Activated CD4-positive, alpha-beta T cell treated with anti-CD3 and anti-CD28 coated beads for 36 hours (primary cell): Measurements from ENCODE around the gene TRPM5. TPM values are rescaled to one million over a fixed set of nuclear protein-coding genes. Genes with fewer than 3 reads are reported as not detected.

Experiments used
- ATAC-seq: fragments of 200-7000 bp; cut with Tn5 transposase; one replicate; pipeline ENCODE4 v1.10.0; 2021; ENCODE audit warnings: mild to moderate bottlenecking, moderate library complexity
- CTCF ChIA-PET: fragments of 350-600 bp; sonication (Branson Sonifier 250); formaldehyde crosslinking; loops from one replicate; lab custom pipeline; 2021; ENCODE audit warnings: antibody characterized with exemption; lab: Charles Lee
- POLR2A ChIA-PET: fragments of 350-600 bp; sonication (Branson Sonifier 250); formaldehyde crosslinking; loops from one replicate; lab custom pipeline; 2021; ENCODE audit warnings: antibody characterized with exemption, inconsistent platforms; lab: Charles Lee
- DNase-seq: peaks from one replicate; pipeline ENCODE4 v3.0.0-alpha.2; 2020
- H3K27ac Mint-ChIP-seq: one replicate; pipeline ENCODE4 v1.8.0; 2021; ENCODE audit warnings: mixed read lengths
- H3K27me3 Mint-ChIP-seq: one replicate; pipeline ENCODE4 v1.8.0; 2021; ENCODE audit warnings: mixed read lengths
- H3K36me3 Mint-ChIP-seq: one replicate; pipeline ENCODE4 v1.8.0; 2021; ENCODE audit warnings: low read depth, mixed read lengths
- H3K4me1 Mint-ChIP-seq: one replicate; pipeline ENCODE4 v1.8.0; 2021; ENCODE audit warnings: mixed read lengths
- H3K4me3 Mint-ChIP-seq: one replicate; pipeline ENCODE4 v1.8.0; 2021; ENCODE audit warnings: mild to moderate bottlenecking, moderate library complexity, mixed read lengths
- H3K9me3 Mint-ChIP-seq: one replicate; pipeline ENCODE4 v1.8.0; 2021; ENCODE audit warnings: low read depth, mixed read lengths
- intact Hi-C, 2 experiments: fragments of 100-400 bp; cut with DNase I in 1 of 2; cut with micrococcal nuclease in 1 of 2; formaldehyde crosslinking; loops; one replicate each; pipeline versions ENCODE4 v1.14.2 to v1.15.1; 2022 to 2024; cut with DNase I, micrococcal nuclease
- total RNA-seq, 2 experiments: library from RNA; stranded (reverse); gene quantifications; one replicate each; pipeline ENCODE4 v1.2.3, GENCODE V29; 2021

The TRPM5 gene
- total RNA-seq, 2 experiments from 2014 or later = 0.05 TPM; not detected in 1

GRCh38 chr11:2433106-2433925 is 11.0 kb downstream of the TRPM5 start:
- CTCF ChIA-PET = no interaction called here
- Mint-ChIP-seq H3K36me3 (no peaks in the 10 kb centered on the region), H3K4me3 (no peak overlapping the region), H3K27ac (no peak overlapping the region), H3K4me1 (no peaks in the 10 kb centered on the region), H3K9me3 (no peaks in the 10 kb centered on the region), H3K27me3 (no peaks in the 10 kb centered on the region)
- ATAC-seq (no peak), DNase-seq (no peak)
- POLR2A ChIA-PET = no interaction called here
- intact Hi-C loops = no loop called here

- POLR2A ChIA-PET = no interaction called here
- intact Hi-C loops = no loop called here
- Mint-ChIP-seq H3K4me1 (no peaks in the 10 kb centered on the region), H3K4me3 (no peak overlapping the region), H3K27ac (no peak overlapping the region), H3K9me3 (no peaks in the 10 kb centered on the region), H3K27me3 (no peaks in the 10 kb centered on the region), H3K36me3 (no peaks in the 10 kb centered on the region)
- DNase-seq = no peak
- no peak for ATAC-seq
- CTCF ChIA-PET = interaction anchor here (0.7 to 2.0 kb wide), 2 partner anchors 29 to 99 kb away, joined by 3 to 6 read pairs; no protein-coding TSS in a partner anchor
Observed at GRCh38 chr11:2432628-2433071, 11.7 kb downstream of the TRPM5 start.

GRCh38 chr11:2432171-2432621 is 12.1 kb downstream of the TRPM5 start:
- Mint-ChIP-seq H3K4me1 (no peaks in the 10 kb centered on the region), H3K4me3 (no peak overlapping the region), H3K27me3 (no peaks in the 10 kb centered on the region), H3K27ac (no peak overlapping the region), H3K9me3 (no peaks in the 10 kb centered on the region), H3K36me3 (no peaks in the 10 kb centered on the region)
- DNase-seq (no peak), ATAC-seq (no peak)
- intact Hi-C loops = no loop called here
- ChIA-PET CTCF (interaction anchor here (0.7 to 2.0 kb wide), 2 partner anchors 28 to 99 kb away, joined by 3 to 6 read pairs; no protein-coding TSS in a partner anchor), POLR2A (no interaction called here)

GRCh38 chr11:2431395-2431794 is 12.9 kb downstream of the TRPM5 start:
- no peaks in the 10 kb centered on the region for H3K4me1 Mint-ChIP-seq
- CTCF ChIA-PET = interaction anchor here (2.0 kb wide), 1 partner anchor 100 kb away, joined by 6 read pairs; no protein-coding TSS in a partner anchor
- no peaks in the 10 kb centered on the region for H3K9me3 Mint-ChIP-seq
- no peak for ATAC-seq
- no peak overlapping the region for H3K4me3 Mint-ChIP-seq
- no peak overlapping the region for H3K27ac Mint-ChIP-seq
- intact Hi-C loops = no loop called here
- no peak for DNase-seq
- POLR2A ChIA-PET = no interaction called here
- H3K36me3 Mint-ChIP-seq = no peaks in the 10 kb centered on the region
- no peaks in the 10 kb centered on the region for H3K27me3 Mint-ChIP-seq

- Mint-ChIP-seq H3K4me3 (no peak overlapping the region), H3K36me3 (no peaks in the 10 kb centered on the region), H3K27me3 (no peaks in the 10 kb centered on the region), H3K9me3 (no peaks in the 10 kb centered on the region), H3K4me1 (no peaks in the 10 kb centered on the region), H3K27ac (no peak overlapping the region)
- ChIA-PET CTCF (interaction anchor here (0.8 to 3.5 kb wide), 3 partner anchors 104 to 459 kb away, joined by 4 to 51 read pairs (median 4); no protein-coding TSS in a partner anchor), POLR2A (no interaction called here)
- DNase-seq (peak; percentile 93), ATAC-seq (peak; percentile 96)
- intact Hi-C loops = loop anchor here (1.0 to 2.0 kb wide), 5 partner anchors 103 to 663 kb away; no protein-coding TSS in a partner anchor
Observed at GRCh38 chr11:2428322-2428795, 16.0 kb downstream of the TRPM5 start.

- no peak for DNase-seq
- H3K36me3 Mint-ChIP-seq = no peaks in the 10 kb centered on the region
- no peak overlapping the region for H3K27ac Mint-ChIP-seq
- ChIA-PET POLR2A (no interaction called here), CTCF (interaction anchor here (0.7 to 3.5 kb wide), 7 partner anchors 9 to 780 kb away, joined by 4 to 51 read pairs (median 4); no protein-coding TSS in a partner anchor)
- ATAC-seq = no peak
- H3K4me3 Mint-ChIP-seq = no peak overlapping the region
- H3K4me1 Mint-ChIP-seq = no peaks in the 10 kb centered on the region
- no peaks in the 10 kb centered on the region for H3K9me3 Mint-ChIP-seq
- intact Hi-C loops = loop anchor here (1.0 to 2.0 kb wide), 5 partner anchors 103 to 663 kb away; no protein-coding TSS in a partner anchor
- no peaks in the 10 kb centered on the region for H3K27me3 Mint-ChIP-seq
Observed at GRCh38 chr11:2427721-2428321, 16.5 kb downstream of the TRPM5 start.

- Mint-ChIP-seq H3K36me3 (no peaks in the 10 kb centered on the region), H3K27ac (no peak overlapping the region), H3K9me3 (no peaks in the 10 kb centered on the region), H3K4me1 (no peaks in the 10 kb centered on the region), H3K4me3 (no peak overlapping the region), H3K27me3 (no peaks in the 10 kb centered on the region)
- ChIA-PET POLR2A (no interaction called here), CTCF (interaction anchor here (0.7 to 3.5 kb wide), 7 partner anchors 10 to 781 kb away, joined by 3 to 51 read pairs (median 4); no protein-coding TSS in a partner anchor)
- no peak for DNase-seq
- no peak for ATAC-seq
- intact Hi-C loops = no loop called here
Observed at GRCh38 chr11:2426826-2427521, 17.3 kb downstream of the TRPM5 start.

- POLR2A ChIA-PET = no interaction called here
- H3K27ac Mint-ChIP-seq = no peak overlapping the region
- H3K4me1 Mint-ChIP-seq = no peaks in the 10 kb centered on the region
- intact Hi-C loops = no loop called here
- ATAC-seq = no peak
- CTCF ChIA-PET = interaction anchor here (1.0 to 3.5 kb wide), 2 partner anchors 58 to 106 kb away, joined by 3 to 51 read pairs; no protein-coding TSS in a partner anchor
- H3K27me3 Mint-ChIP-seq = no peaks in the 10 kb centered on the region
- no peaks in the 10 kb centered on the region for H3K36me3 Mint-ChIP-seq
- no peak for DNase-seq
- H3K4me3 Mint-ChIP-seq = no peak overlapping the region
- no peaks in the 10 kb centered on the region for H3K9me3 Mint-ChIP-seq
Observed at GRCh38 chr11:2426221-2426620, 18.1 kb downstream of the TRPM5 start.

GRCh38 chr11:2425506-2425905 is 18.8 kb downstream of the TRPM5 start:
- Mint-ChIP-seq H3K27me3 (no peaks in the 10 kb centered on the region), H3K36me3 (no peaks in the 10 kb centered on the region), H3K4me1 (no peaks in the 10 kb centered on the region), H3K4me3 (no peak overlapping the region), H3K27ac (no peak overlapping the region), H3K9me3 (no peaks in the 10 kb centered on the region)
- ChIA-PET POLR2A (no interaction called here), CTCF (interaction anchor here (0.7 to 3.5 kb wide), 4 partner anchors 58 to 462 kb away, joined by 3 to 51 read pairs (median 3); no protein-coding TSS in a partner anchor)
- no peak for ATAC-seq
- no peak for DNase-seq
- intact Hi-C loops = no loop called here

- Mint-ChIP-seq H3K27ac (no peak overlapping the region), H3K36me3 (no peaks in the 10 kb centered on the region), H3K9me3 (no peaks in the 10 kb centered on the region), H3K27me3 (no peaks in the 10 kb centered on the region), H3K4me3 (no peak overlapping the region), H3K4me1 (no peaks in the 10 kb centered on the region)
- intact Hi-C loops = no loop called here
- CTCF ChIA-PET = interaction anchor here (0.7 to 3.5 kb wide), 5 partner anchors 16 to 463 kb away, joined by 3 to 51 read pairs (median 3); no protein-coding TSS in a partner anchor
- DNase-seq = no peak
- no peak for ATAC-seq
- POLR2A ChIA-PET = no interaction called here
Observed at GRCh38 chr11:2424811-2425495, 19.4 kb downstream of the TRPM5 start.
